CD4-positive, CD25-positive, alpha-beta regulatory T cell (primary cell): ENCODE measurements around the gene FANCG. TPM values are rescaled to one million over a fixed set of nuclear protein-coding genes. Genes with fewer than 3 reads are reported as not detected.
A peak's percentile ranks its signal among the peaks of the same experiment; 100 is the strongest.

ENCODE experiments used
- ATAC-seq, 2 donors: fragments of 150-1000 bp; cut with Tn5 transposase; one replicate each; pipeline ENCODE4 v1.10.0; 2021; ENCODE audit warnings: low read depth in 2 of 2, moderate number of reproducible peaks in 2 of 2, moderate library complexity in 1 of 2
- DNase-seq, 3 donors: peaks; one replicate each; pipeline versions ENCODE4 v3.0.0 to v3.0.0-alpha.2; 2012 to 2022; ENCODE audit warnings: mixed read lengths in 1 of 3
- H3K27ac ChIP-seq: one replicate; pipeline ENCODE4 v1.7.0; 2013; ENCODE audit warnings: mild to moderate bottlenecking, low read length; ENCODE audit not compliant: insufficient read depth, poor library complexity, severe bottlenecking
- H3K27me3 ChIP-seq: one replicate; pipeline ENCODE4 v1.7.0; 2013; ENCODE audit warnings: low read length; ENCODE audit not compliant: control insufficient read depth, insufficient read depth
- H3K36me3 ChIP-seq: one replicate; pipeline ENCODE4 v1.7.0; 2013; ENCODE audit warnings: mild to moderate bottlenecking, low read length, moderate library complexity; ENCODE audit not compliant: control insufficient read depth, insufficient read depth
- H3K4me1 ChIP-seq: 2 replicates; pipeline ENCODE4 v1.7.0; 2013; ENCODE audit warnings: mild to moderate bottlenecking, low read length; ENCODE audit not compliant: insufficient read depth, control insufficient read depth, poor library complexity, severe bottlenecking
- H3K4me3 ChIP-seq: one replicate; pipeline ENCODE4 v1.7.0; 2013; ENCODE audit warnings: low read depth, mild to moderate bottlenecking, low read length, moderate library complexity
- H3K9me3 ChIP-seq, 2 experiments: 1 replicate in 1 of 2; 2 replicates in 1 of 2; pipeline ENCODE4 v1.7.0; 2013; ENCODE audit warnings: low read length in 2 of 2, mild to moderate bottlenecking in 1 of 2, moderate library complexity in 1 of 2; ENCODE audit not compliant: control insufficient read depth in 2 of 2
- H3K27ac Mint-ChIP-seq, 3 donors: one replicate each; pipeline ENCODE4 v1.8.0; 2020 to 2022; ENCODE audit warnings: mild to moderate bottlenecking in 3 of 3, mixed read lengths in 3 of 3, moderate library complexity in 2 of 3
- H3K27me3 Mint-ChIP-seq: one replicate; pipeline ENCODE4 v1.8.0; 2022; ENCODE audit warnings: mild to moderate bottlenecking, mixed read lengths
- H3K36me3 Mint-ChIP-seq: one replicate; pipeline ENCODE4 v1.8.0; 2020; ENCODE audit warnings: mixed read lengths
- H3K4me1 Mint-ChIP-seq, 4 donors: one replicate each; pipeline ENCODE4 v1.8.0; 2020 to 2022; ENCODE audit warnings: mixed read lengths in 4 of 4, mild to moderate bottlenecking in 1 of 4
- H3K4me3 Mint-ChIP-seq, 4 donors: one replicate each; pipeline ENCODE4 v1.8.0; 2020 to 2022; ENCODE audit warnings: mild to moderate bottlenecking in 4 of 4, mixed read lengths in 4 of 4, moderate library complexity in 3 of 4
- H3K9me3 Mint-ChIP-seq, 7 donors: one replicate each; pipeline ENCODE4 v1.8.0; 2020 to 2022; ENCODE audit warnings: mixed read lengths in 7 of 7, mild to moderate bottlenecking in 3 of 7, moderate library complexity in 2 of 7
- polyA plus RNA-seq, 4 donors: library from polyadenylated mRNA; unstranded; fragments of 300-500 nt; fragmentation: Illumina TruSeq; gene quantifications; one replicate each; pipeline ENCODE4 v1.2.3, GENCODE V29; 2021
- total RNA-seq: library from RNA; stranded (reverse); gene quantifications from one replicate; pipeline ENCODE4 v1.2.3, GENCODE V29; 2022

FANCG gene
- total and polyA plus RNA-seq, 5 donors from 2014 or later: 8.6 to 23.7 (median 10.2) TPM

- Mint-ChIP-seq H3K4me3 (peak overlapping the region; percentile 35 to 92 (median 64)), H3K36me3 (peaks cover 27% of the 10 kb centered on the region), H3K27ac (peak overlapping the region in 2 of 3 donors; percentile 69 to 74), H3K27me3 (peaks cover 2% of the 10 kb centered on the region), H3K9me3 (peaks cover 0 to 2% (median 0%) of the 10 kb centered on the region in 7 donors), H3K4me1 (peaks cover 5 to 64% (median 35%) of the 10 kb centered on the region in 4 donors)
- H3K9me3 ChIP-seq: no peaks in the 10 kb centered on the region
- H3K4me3 ChIP-seq: no peak overlapping the region
- ATAC-seq (no peak), DNase-seq (no peak)
- H3K27ac ChIP-seq: no peak overlapping the region
- H3K27me3 ChIP-seq: no peaks in the 10 kb centered on the region
- H3K36me3 ChIP-seq: peaks cover 28% of the 10 kb centered on the region
- peaks cover 31% of the 10 kb centered on the region for H3K4me1 ChIP-seq
These were observed 17.8 kb upstream of the FANCG start for GRCh38 chr9:35097573-35097972.

- DNase-seq (peak; percentile 81 to 95 (median 91)), ATAC-seq (peak; percentile 90 to 92)
- peak within 1 kb of the TSS; percentile 85 to 93 (median 90) for H3K27ac Mint-ChIP-seq
- H3K4me3 ChIP-seq: peak within 1 kb of the TSS; percentile 86
- peaks cover 37% of the 10 kb centered on the region for H3K36me3 Mint-ChIP-seq
- peak within 1 kb of the TSS; percentile 85 to 92 (median 89) for H3K4me3 Mint-ChIP-seq
- peaks cover 20% of the 10 kb centered on the region for H3K4me1 ChIP-seq
- peaks cover 5% of the 10 kb centered on the region for H3K27me3 Mint-ChIP-seq
- H3K36me3 ChIP-seq: peaks cover 41% of the 10 kb centered on the region
- H3K4me1 Mint-ChIP-seq: peaks cover 5 to 51% (median 33%) of the 10 kb centered on the region in 4 donors
- H3K27ac ChIP-seq: peak within 1 kb of the TSS; percentile 98
- H3K27me3 ChIP-seq: no peaks in the 10 kb centered on the region
- H3K9me3 Mint-ChIP-seq: peaks cover 0 to 2% (median 0%) of the 10 kb centered on the region in 7 donors
- no peaks in the 10 kb centered on the region for H3K9me3 ChIP-seq
These were observed 16.5 kb upstream of the FANCG start, which contains the start of gene PIGO for GRCh38 chr9:35096035-35096849. Gene PIGO (minus strand): TSS chr9:35096591. CDS start chr9:35095565, 1,026 bp downstream.

GRCh38 chr9:35091536-35091935, 11.8 kb upstream of the FANCG start:
- Histone ChIP-seq H3K4me1 (peaks cover 13% of the 10 kb centered on the region), H3K36me3 (peaks cover 62% of the 10 kb centered on the region), H3K4me3 (no peak overlapping the region), H3K27ac (no peak overlapping the region), H3K9me3 (no peaks in the 10 kb centered on the region), H3K27me3 (no peaks in the 10 kb centered on the region)
- Mint-ChIP-seq H3K27ac (no peak overlapping the region), H3K36me3 (peaks cover 57% of the 10 kb centered on the region), H3K27me3 (peaks cover 5% of the 10 kb centered on the region), H3K9me3 (no peaks in the 10 kb centered on the region), H3K4me3 (peak overlapping the region in 1 of 4 donors; percentile 64), H3K4me1 (peaks cover 3 to 34% (median 25%) of the 10 kb centered on the region in 4 donors)
- ATAC-seq (no peak), DNase-seq (no peak)

GRCh38 chr9:35089434-35089833, 9.7 kb upstream of the FANCG start:
- Histone ChIP-seq H3K9me3 (no peaks in the 10 kb centered on the region), H3K27me3 (no peaks in the 10 kb centered on the region), H3K36me3 (peaks cover 62% of the 10 kb centered on the region), H3K4me1 (no peaks in the 10 kb centered on the region), H3K27ac (no peak overlapping the region), H3K4me3 (no peak overlapping the region)
- Mint-ChIP-seq H3K27ac (no peak overlapping the region), H3K36me3 (peaks cover 61% of the 10 kb centered on the region), H3K4me3 (no peak overlapping the region), H3K4me1 (peaks cover 0 to 13% (median 11%) of the 10 kb centered on the region in 4 donors), H3K27me3 (peaks cover 5% of the 10 kb centered on the region), H3K9me3 (no peaks in the 10 kb centered on the region)
- ATAC-seq (no peak), DNase-seq (no peak)

GRCh38 chr9:35085078-35085477, 5.3 kb upstream of the FANCG start:
- H3K4me1 Mint-ChIP-seq: peaks cover 2 to 8% (median 3%) of the 10 kb centered on the region in 4 donors
- H3K36me3 Mint-ChIP-seq: peaks cover 31% of the 10 kb centered on the region
- Histone ChIP-seq H3K27me3 (no peaks in the 10 kb centered on the region), H3K36me3 (peaks cover 28% of the 10 kb centered on the region), H3K9me3 (no peaks in the 10 kb centered on the region), H3K27ac (no peak overlapping the region), H3K4me1 (peaks cover 4% of the 10 kb centered on the region), H3K4me3 (no peak overlapping the region)
- no peak overlapping the region for H3K4me3 Mint-ChIP-seq
- H3K27me3 Mint-ChIP-seq: no peaks in the 10 kb centered on the region
- no peaks in the 10 kb centered on the region for H3K9me3 Mint-ChIP-seq
- H3K27ac Mint-ChIP-seq: no peak overlapping the region
- ATAC-seq: no peak
- DNase-seq: no peak

- peaks cover 5% of the 10 kb centered on the region for H3K36me3 Mint-ChIP-seq
- H3K9me3 Mint-ChIP-seq: no peaks in the 10 kb centered on the region
- Histone ChIP-seq H3K9me3 (no peaks in the 10 kb centered on the region), H3K4me3 (peak overlapping the region; percentile 93), H3K27me3 (no peaks in the 10 kb centered on the region), H3K36me3 (peaks cover 8% of the 10 kb centered on the region), H3K4me1 (peaks cover 21% of the 10 kb centered on the region), H3K27ac (peak overlapping the region; percentile 72)
- peak overlapping the region in 2 of 3 donors; percentile 73 to 86 for H3K27ac Mint-ChIP-seq
- H3K4me3 Mint-ChIP-seq: peak overlapping the region; percentile 95 to 96 (median 96)
- H3K27me3 Mint-ChIP-seq: no peaks in the 10 kb centered on the region
- peak in 1 of 3 donors; percentile 17 for DNase-seq
- ATAC-seq: no peak
- peaks cover 6 to 30% (median 14%) of the 10 kb centered on the region in 4 donors for H3K4me1 Mint-ChIP-seq
These were observed 709 bp downstream of the FANCG start for GRCh38 chr9:35079041-35079425.

- peak overlapping the region in 2 of 3 donors; percentile 32 to 53 for H3K27ac Mint-ChIP-seq
- H3K4me1 ChIP-seq: peaks cover 26% of the 10 kb centered on the region
- H3K9me3 ChIP-seq: no peaks in the 10 kb centered on the region
- no peak overlapping the region for H3K4me3 ChIP-seq
- H3K9me3 Mint-ChIP-seq: no peaks in the 10 kb centered on the region
- H3K27me3 ChIP-seq: no peaks in the 10 kb centered on the region
- DNase-seq: no peak
- peaks cover 8% of the 10 kb centered on the region for H3K36me3 ChIP-seq
- no peaks in the 10 kb centered on the region for H3K27me3 Mint-ChIP-seq
- H3K4me3 Mint-ChIP-seq: peak overlapping the region; percentile 95 to 96 (median 96)
- peaks cover 6 to 36% (median 19%) of the 10 kb centered on the region in 4 donors for H3K4me1 Mint-ChIP-seq
- no peak for ATAC-seq
- H3K27ac ChIP-seq: no peak overlapping the region
- H3K36me3 Mint-ChIP-seq: peaks cover 5% of the 10 kb centered on the region
These were observed 1.7 kb downstream of the FANCG start for GRCh38 chr9:35078066-35078465.
